ENCODE results near the gene CALR3.

GRCh38 chr19:16527971-16528521, 32.1 kb upstream of the CALR3 start:
- no peak for TF ChIP-seq GATA2 (IDR thresholded peaks at IDR 0.05; ENCODE audit: low read depth, low read length)
- no peak for TF ChIP-seq GATA3 (IDR thresholded peaks at IDR 0.05; ENCODE audit: low read depth, low read length)

Measured in SH-SY5Y (cell line).